ENCODE results near the gene ADAT2. TPM values are rescaled to one million over a fixed set of nuclear protein-coding genes. Genes with fewer than 3 reads are reported as not detected.

The ADAT2 gene
- total and polyA plus RNA-seq, 10 of the 15 experiments (the other 5 are each of a cell fraction or from before 2014, with no cell fraction given), result 7.8 to 38.6 (median 17.3) TPM

- H3K27me3 ChIP-seq (replicated peaks in 1 of 2; ENCODE audit: control insufficient read depth in 2 of 2, insufficient read depth in 2 of 2, low read length in 1 of 2), result no peaks in the 10 kb centered on the region
- no peak for DNase-seq (ENCODE audit: low read depth, low spot score)
- H2AFZ ChIP-seq (ENCODE audit: control insufficient read depth, low read depth, low read length), result no peak overlapping the region
- intact Hi-C loops (cut with micrococcal nuclease; ENCODE audit: unreplicated experiment), result no loop called here
- in situ Hi-C loops (cut with MboI), result no loop called here
- RAD21 ChIA-PET (ENCODE audit: unreplicated experiment), result no interaction called here
- BruUV-seq (replicated peaks), result no TSS peak
- no peak overlapping the region for H3K4me3 ChIP-seq
- H3K9me3 ChIP-seq (replicated peaks; ENCODE audit: control insufficient read depth, insufficient read depth, low read length), result no peaks in the 10 kb centered on the region
- no peak overlapping the region for H3K27ac ChIP-seq (ENCODE audit: control insufficient read depth, insufficient read depth)
- 100% methylated on average over 2 of the region's 2 CpGs for WGBS (ENCODE audit: insufficient coverage, insufficient replicate concordance, low lambda C conversion rate, missing lambda C conversion rate)
- H3K4me1 ChIP-seq (ENCODE audit: control insufficient read depth, insufficient read depth, low read length), result no peaks in the 10 kb centered on the region
- no peak overlapping the region for H3K9ac ChIP-seq (ENCODE audit: control insufficient read depth, insufficient read depth, low read length)
- TF ChIP-seq ZSCAN29 (IDR thresholded peaks at IDR 0.05) (no peak), POLR2AphosphoS5 (IDR thresholded peaks at IDR 0.05; ENCODE audit: low read length) (no peak), ZNF24 (IDR thresholded peaks at IDR 0.05) (no peak), PAX8 (IDR thresholded peaks at IDR 0.05) (no peak), ZNF687 (IDR thresholded peaks at IDR 0.05) (no peak), E2F4 (IDR thresholded peaks at IDR 0.05; ENCODE audit: low read depth, low read length) (no peak), E4F1 (IDR thresholded peaks at IDR 0.05; ENCODE audit: borderline replicate concordance, partially characterized antibody) (no peak), ASH2L (IDR thresholded peaks at IDR 0.05; ENCODE audit: borderline replicate concordance, low read depth) (no peak), KAT2A (conservative IDR thresholded peaks at IDR 0.05; ENCODE audit: control insufficient read depth, low read depth, low read length) (no peak)
- SMC1A ChIA-PET (ENCODE audit: uncharacterized antibody, unreplicated experiment), result no interaction called here
- no peaks in the 10 kb centered on the region for H3K79me2 ChIP-seq (ENCODE audit: control insufficient read depth, insufficient read depth, low read length)
- ATAC-seq, result no peak
- CTCF ChIA-PET, result interaction anchor here (0.7 kb wide), 1 partner anchor 50 kb away, joined by 3 read pairs; no protein-coding TSS in a partner anchor
- no peak for FAIRE-seq
- POLR2A ChIA-PET, result no interaction called here
- H3K4me2 ChIP-seq (ENCODE audit: control insufficient read depth, insufficient read depth), result no peak overlapping the region
- H3K36me3 ChIP-seq (ENCODE audit: control insufficient read depth in 2 of 2, insufficient read depth in 2 of 2, low read length in 1 of 2), result peaks cover 0 to 6% of the 10 kb centered on the region in 2 experiments; a peak in 2 of 4 replicates
- H4K20me1 ChIP-seq (ENCODE audit: control insufficient read depth, insufficient read depth), result no peaks in the 10 kb centered on the region
Measured at GRCh38 chr6:143465546-143465945, 15.1 kb upstream of the ADAT2 start.

Measured in GM12878 (cell line).